Measurements from ENCODE around the gene TRMU. TPM values are rescaled to one million over a fixed set of nuclear protein-coding genes. Genes with fewer than 3 reads are reported as not detected.

The TRMU gene
- total RNA-seq, 2 donors from 2014 or later, result 79.7 to 84.5 TPM

- Mint-ChIP-seq H3K36me3 (ENCODE audit: low read depth) (peaks cover 66% of the 10 kb centered on the region), H3K4me1 (no peaks in the 10 kb centered on the region), H3K27ac (no peak overlapping the region), H3K4me3 (no peak overlapping the region), H3K27me3 (ENCODE audit: insufficient read depth) (no peaks in the 10 kb centered on the region), H3K9me3 (no peaks in the 10 kb centered on the region)
- H3K36me3 ChIP-seq (ENCODE audit: control insufficient read depth, insufficient read depth, low read length), result peaks cover 84% of the 10 kb centered on the region
- DNase-seq, result peak; percentile 61
- no peaks in the 10 kb centered on the region for H3K27me3 ChIP-seq (ENCODE audit: control insufficient read depth, insufficient read depth, low read length, poor library complexity, severe bottlenecking)
- H3K27ac ChIP-seq (ENCODE audit: low read depth, low read length), result no peak overlapping the region
- H3K4me3 ChIP-seq (ENCODE audit: low read length), result no peak overlapping the region
- no peaks in the 10 kb centered on the region for H3K4me1 ChIP-seq (ENCODE audit: control insufficient read depth, insufficient read depth, low read length)
- no peaks in the 10 kb centered on the region for H3K9me3 ChIP-seq (ENCODE audit: control insufficient read depth, low read length)
- WGBS, 2 experiments (ENCODE audit: insufficient coverage in 1 of 2, insufficient read length in 1 of 2), result 92 to 94% methylated on average over 16 to 20 of the region's 20 CpGs
- H3K9ac ChIP-seq (ENCODE audit: extremely low read depth, low read length, poor library complexity, severe bottlenecking), result no peak overlapping the region
- no peak for TF ChIP-seq CTCF (conservative IDR thresholded peaks at IDR 0.05)
Observed at GRCh38 chr22:46352691-46353386, 17.3 kb downstream of the TRMU start.

- H3K27me3 Mint-ChIP-seq (ENCODE audit: insufficient read depth), result no peaks in the 10 kb centered on the region
- peaks cover 61% of the 10 kb centered on the region for H3K36me3 Mint-ChIP-seq (ENCODE audit: low read depth)
- no peaks in the 10 kb centered on the region for H3K9me3 ChIP-seq (ENCODE audit: control insufficient read depth, low read length)
- H3K4me3 Mint-ChIP-seq, result no peak overlapping the region
- 93 to 97% methylated on average over 7 to 8 of the region's 8 CpGs for WGBS, 2 experiments (ENCODE audit: insufficient coverage in 1 of 2, insufficient read length in 1 of 2)
- peaks cover 77% of the 10 kb centered on the region for H3K36me3 ChIP-seq (ENCODE audit: control insufficient read depth, insufficient read depth, low read length)
- H3K27me3 ChIP-seq (ENCODE audit: control insufficient read depth, insufficient read depth, low read length, poor library complexity, severe bottlenecking), result no peaks in the 10 kb centered on the region
- no peak overlapping the region for H3K4me3 ChIP-seq (ENCODE audit: low read length)
- H3K27ac ChIP-seq (ENCODE audit: low read depth, low read length), result no peak overlapping the region
- no peak overlapping the region for H3K27ac Mint-ChIP-seq
- DNase-seq, result no peak
- H3K9ac ChIP-seq (ENCODE audit: extremely low read depth, low read length, poor library complexity, severe bottlenecking), result no peak overlapping the region
- TF ChIP-seq CTCF (conservative IDR thresholded peaks at IDR 0.05), result no peak
- H3K4me1 Mint-ChIP-seq, result no peaks in the 10 kb centered on the region
- H3K9me3 Mint-ChIP-seq, result no peaks in the 10 kb centered on the region
- H3K4me1 ChIP-seq (ENCODE audit: control insufficient read depth, insufficient read depth, low read length), result no peaks in the 10 kb centered on the region
Observed at GRCh38 chr22:46353483-46354105, 18.1 kb downstream of the TRMU start.

- TF ChIP-seq CTCF (conservative IDR thresholded peaks at IDR 0.05), result no peak
- 92 to 93% methylated on average over 12 to 21 of the region's 21 CpGs for WGBS, 2 experiments (ENCODE audit: insufficient coverage in 1 of 2, insufficient read length in 1 of 2)
- Mint-ChIP-seq H3K9me3 (no peaks in the 10 kb centered on the region), H3K4me1 (no peaks in the 10 kb centered on the region), H3K36me3 (ENCODE audit: low read depth) (peaks cover 64% of the 10 kb centered on the region), H3K27ac (no peak overlapping the region), H3K4me3 (no peak overlapping the region), H3K27me3 (ENCODE audit: insufficient read depth) (no peaks in the 10 kb centered on the region)
- Histone ChIP-seq H3K9ac (ENCODE audit: extremely low read depth, low read length, poor library complexity, severe bottlenecking) (no peak overlapping the region), H3K36me3 (ENCODE audit: control insufficient read depth, insufficient read depth, low read length) (peaks cover 76% of the 10 kb centered on the region), H3K9me3 (ENCODE audit: control insufficient read depth, low read length) (no peaks in the 10 kb centered on the region), H3K4me1 (ENCODE audit: control insufficient read depth, insufficient read depth, low read length) (no peaks in the 10 kb centered on the region), H3K4me3 (ENCODE audit: low read length) (no peak overlapping the region), H3K27me3 (ENCODE audit: control insufficient read depth, insufficient read depth, low read length, poor library complexity, severe bottlenecking) (no peaks in the 10 kb centered on the region), H3K27ac (ENCODE audit: low read depth, low read length) (no peak overlapping the region)
- no peak for DNase-seq
Observed at GRCh38 chr22:46354176-46354992, 18.9 kb downstream of the TRMU start.
